Mammary epithelial cell (primary cell): ENCODE results near the gene FAM184B.

Source experiments
- CTCF ChIP-seq, 2 donors: IDR thresholded peaks in 1 of 2; conservative IDR thresholded peaks in 1 of 2; 2 replicates each; pipeline ENCODE4 v1.5.1; 2011 to 2012; ENCODE audit warnings: inconsistent platforms in 2 of 2, low read length in 2 of 2, mild to moderate bottlenecking in 2 of 2, control low read depth in 1 of 2, low read depth in 1 of 2; ENCODE audit not compliant: insufficient read depth in 1 of 2; ENCODE audit errors: extremely low read depth in 1 of 2
- EZH2 ChIP-seq: IDR thresholded peaks from 2 replicates; pipeline ENCODE4 v1.6.1; 2012; ENCODE audit warnings: low read length, inconsistent platforms, borderline replicate concordance

- TF ChIP-seq CTCF (conservative IDR thresholded peaks at IDR 0.05 in 1 of 2, IDR thresholded peaks at IDR 0.05 in 1 of 2; ENCODE audit: extremely low read depth in 1 of 2, insufficient read depth in 1 of 2, low read depth in 1 of 2, low read length in 2 of 2) (no peak), EZH2 (no peak)
Observed at GRCh38 chr4:17707671-17708070, 73.8 kb downstream of the FAM184B start.
